Measurements from ENCODE around the gene KLHL22.

- TF ChIP-seq ZFP3 (CRISPR knock-in tag; IDR thresholded peaks at IDR 0.05) (no peak), ZNF8 (CRISPR knock-in tag; IDR thresholded peaks at IDR 0.05) (no peak), PATZ1 (CRISPR knock-in tag; IDR thresholded peaks at IDR 0.05; ENCODE audit: borderline replicate concordance) (no peak), CSDC2 (CRISPR knock-in tag; IDR thresholded peaks at IDR 0.05) (no peak), ZNF565 (CRISPR knock-in tag; conservative IDR thresholded peaks at IDR 0.05; ENCODE audit: low read depth) (no peak), ZFP30 (CRISPR knock-in tag; IDR thresholded peaks at IDR 0.05) (no peak), ISL1 (CRISPR knock-in tag; IDR thresholded peaks at IDR 0.05) (no peak), BACH2 (CRISPR knock-in tag; IDR thresholded peaks at IDR 0.05; ENCODE audit: borderline replicate concordance) (no peak), OSR1 (CRISPR knock-in tag; IDR thresholded peaks at IDR 0.05) (no peak), CREB5 (CRISPR knock-in tag; IDR thresholded peaks at IDR 0.05; ENCODE audit: low read depth) (no peak), ARNTL (CRISPR knock-in tag; IDR thresholded peaks at IDR 0.05; ENCODE audit: borderline replicate concordance, low read depth) (no peak), ZNF70 (CRISPR knock-in tag; IDR thresholded peaks at IDR 0.05) (no peak), ESRRG (CRISPR knock-in tag; IDR thresholded peaks at IDR 0.05) (no peak)
These were observed 52.9 kb downstream of the KLHL22 start for GRCh38 chr22:20442485-20443284.
